ENCODE data around the gene KCNMA1. TPM values are rescaled to one million over a fixed set of nuclear protein-coding genes. Genes with fewer than 3 reads are reported as not detected.

The KCNMA1 gene
- total RNA-seq, 1 donor from 2014 or later = 87.6 TPM

DNA sequence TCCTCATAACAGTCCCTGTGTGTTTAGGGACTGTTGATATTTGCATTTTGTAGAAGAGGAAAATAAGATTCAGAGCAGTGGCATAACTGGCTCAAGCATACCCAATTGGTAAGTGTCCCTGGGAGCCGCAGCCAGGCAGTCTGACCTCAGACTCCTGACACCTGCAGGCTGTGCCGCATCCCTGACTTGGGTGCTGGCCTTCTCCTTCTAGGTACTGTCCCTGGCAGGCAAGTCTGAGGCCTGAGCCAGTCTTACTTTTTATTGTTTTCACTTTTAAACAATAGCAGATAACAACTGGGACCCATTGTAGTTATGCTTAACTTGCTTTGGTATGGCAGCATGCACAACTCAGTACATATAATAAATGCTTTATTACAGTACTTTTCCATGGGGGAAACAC lies 717.0 kb downstream of the KCNMA1 start:
- H3K27me3 Mint-ChIP-seq (ENCODE audit: low read depth) = no peaks in the 10 kb centered on the region
- H3K4me3 Mint-ChIP-seq (ENCODE audit: unreplicated experiment) = no peak overlapping the region
- no peaks in the 10 kb centered on the region for H3K36me3 Mint-ChIP-seq (ENCODE audit: low read depth)
- H3K9me3 Mint-ChIP-seq (ENCODE audit: low read depth) = no peaks in the 10 kb centered on the region
- no peak overlapping the region for H3K27ac Mint-ChIP-seq (ENCODE audit: unreplicated experiment)
- DNase-seq (ENCODE audit: low spot score) = no peak
- no peak for TF ChIP-seq CTCF (IDR thresholded peaks at IDR 0.05)
- peaks cover 17% of the 10 kb centered on the region for H3K4me1 Mint-ChIP-seq (ENCODE audit: low read depth)

DNA sequence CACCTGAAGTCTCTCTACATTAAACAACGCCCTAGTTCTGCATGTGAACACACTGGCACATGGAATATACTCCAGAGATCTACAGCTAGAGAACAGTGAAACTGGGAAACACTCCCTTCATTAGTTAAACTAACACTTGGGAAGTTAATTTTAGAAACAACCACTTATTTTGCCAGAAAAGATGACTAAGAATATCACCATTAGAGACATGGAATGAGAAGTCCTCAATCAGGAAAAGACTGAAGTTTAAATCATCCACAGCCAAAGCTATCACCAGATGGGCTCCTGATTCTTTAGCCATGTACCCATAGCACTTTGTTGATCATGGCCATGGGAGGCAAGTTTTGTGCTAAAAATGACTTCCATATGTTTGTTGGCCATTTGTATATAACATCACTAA lies 719.5 kb downstream of the KCNMA1 start:
- Mint-ChIP-seq H3K9me3 (ENCODE audit: low read depth) (no peaks in the 10 kb centered on the region), H3K27ac (ENCODE audit: unreplicated experiment) (no peak overlapping the region), H3K4me3 (ENCODE audit: unreplicated experiment) (no peak overlapping the region), H3K27me3 (ENCODE audit: low read depth) (no peaks in the 10 kb centered on the region), H3K4me1 (ENCODE audit: low read depth) (peaks cover 17% of the 10 kb centered on the region), H3K36me3 (ENCODE audit: low read depth) (peaks cover 4% of the 10 kb centered on the region)
- DNase-seq (ENCODE audit: low spot score) = no peak
- TF ChIP-seq CTCF (IDR thresholded peaks at IDR 0.05) = no peak

GRCh38 chr10:76917071-76917470 lies 720.5 kb downstream of the KCNMA1 start:
- Mint-ChIP-seq H3K27me3 (ENCODE audit: low read depth) (no peaks in the 10 kb centered on the region), H3K36me3 (ENCODE audit: low read depth) (peaks cover 5% of the 10 kb centered on the region), H3K27ac (ENCODE audit: unreplicated experiment) (no peak overlapping the region), H3K4me3 (ENCODE audit: unreplicated experiment) (no peak overlapping the region), H3K9me3 (ENCODE audit: low read depth) (no peaks in the 10 kb centered on the region), H3K4me1 (ENCODE audit: low read depth) (peaks cover 17% of the 10 kb centered on the region)
- no peak for TF ChIP-seq CTCF (IDR thresholded peaks at IDR 0.05)
- DNase-seq (ENCODE audit: low spot score) = no peak

- Mint-ChIP-seq H3K36me3 (ENCODE audit: low read depth) (peaks cover 5% of the 10 kb centered on the region), H3K27me3 (ENCODE audit: low read depth) (no peaks in the 10 kb centered on the region), H3K4me3 (ENCODE audit: unreplicated experiment) (no peak overlapping the region), H3K27ac (ENCODE audit: unreplicated experiment) (no peak overlapping the region), H3K9me3 (ENCODE audit: low read depth) (no peaks in the 10 kb centered on the region), H3K4me1 (ENCODE audit: low read depth) (peaks cover 17% of the 10 kb centered on the region)
- TF ChIP-seq CTCF (IDR thresholded peaks at IDR 0.05) = no peak
- no peak for DNase-seq (ENCODE audit: low spot score)
Observed at GRCh38 chr10:76916536-76916935, 721.1 kb downstream of the KCNMA1 start.

DNA sequence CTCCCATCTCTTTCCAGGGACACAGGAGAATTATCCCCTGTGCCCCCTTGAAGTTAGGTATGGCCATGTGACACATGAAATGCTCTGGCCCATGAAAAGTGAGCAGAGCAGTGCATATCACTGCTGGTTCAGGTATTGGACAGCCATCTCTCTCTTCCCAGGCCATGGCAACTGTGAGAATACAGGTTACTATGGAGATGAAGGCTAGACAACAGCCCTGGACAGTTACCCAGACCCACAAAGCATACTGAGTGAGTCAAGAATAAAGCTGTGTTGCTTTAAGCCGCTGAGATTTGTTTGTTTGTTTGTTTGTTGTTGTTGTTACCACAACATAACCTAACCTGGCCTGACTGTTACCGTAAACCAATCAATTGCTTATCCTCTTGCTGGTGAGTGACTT lies 722.3 kb downstream of the KCNMA1 start:
- Mint-ChIP-seq H3K4me3 (ENCODE audit: unreplicated experiment) (no peak overlapping the region), H3K36me3 (ENCODE audit: low read depth) (peaks cover 5% of the 10 kb centered on the region), H3K4me1 (ENCODE audit: low read depth) (peaks cover 17% of the 10 kb centered on the region), H3K9me3 (ENCODE audit: low read depth) (no peaks in the 10 kb centered on the region), H3K27me3 (ENCODE audit: low read depth) (no peaks in the 10 kb centered on the region), H3K27ac (ENCODE audit: unreplicated experiment) (no peak overlapping the region)
- TF ChIP-seq CTCF (IDR thresholded peaks at IDR 0.05) = no peak
- no peak for DNase-seq (ENCODE audit: low spot score)

Measured in chondrocyte (in vitro differentiated cells).